Measurements from ENCODE around the gene THBS4. TPM values are rescaled to one million over a fixed set of nuclear protein-coding genes. Genes with fewer than 3 reads are reported as not detected.

The THBS4 gene
- polyA plus RNA-seq, 3 donors, result 0.03 TPM; not detected in 2

GRCh38 chr5:80125962-80126480, 90.9 kb downstream of the THBS4 start:
- intact Hi-C loops (cut with micrococcal nuclease), result loop anchor here (5.0 to 10.0 kb wide), 3 partner anchors 131 to 281 kb away; partner anchors contain the start of genes SERINC5 (in 2 of the 2) and ZFYVE16 (in 2 of the 2)
- no peaks in the 10 kb centered on the region for H3K36me3 ChIP-seq (replicated peaks in 1 of 2; ENCODE audit: control insufficient read depth in 1 of 2, insufficient read depth in 2 of 2, low read length in 2 of 2)
- H3K4me3 ChIP-seq (replicated peaks in 1 of 3; ENCODE audit: low read depth in 2 of 3, low read length in 3 of 3), result peak overlapping the region in 1 of 3 experiments; percentile 50
- Mint-ChIP-seq H3K27me3 (ENCODE audit: low read depth in 3 of 3) (no peaks in the 10 kb centered on the region), H3K4me3 (peak overlapping the region; percentile 42 to 81), H3K27ac (peak overlapping the region; percentile 99 to 100 (median 100)), H3K36me3 (peaks cover 7 to 9% of the 10 kb centered on the region in 2 donors), H3K9me3 (peaks cover 0 to 10% (median 7%) of the 10 kb centered on the region in 7 donors), H3K4me1 (peaks cover 69% of the 10 kb centered on the region)
- H3K9ac ChIP-seq (ENCODE audit: insufficient read depth, low read length, poor library complexity, severe bottlenecking), result peak overlapping the region; percentile 71
- DNase-seq, result peak; percentile 96 to 99 (median 98)
- no peaks in the 10 kb centered on the region for H4K20me1 ChIP-seq (ENCODE audit: insufficient read depth, low read length)
- no peaks in the 10 kb centered on the region for H3K79me2 ChIP-seq (ENCODE audit: insufficient read depth, low read length)
- H3K4me1 ChIP-seq (ENCODE audit: control insufficient read depth in 1 of 2, insufficient read depth in 2 of 2, low read length in 2 of 2), result peaks cover 70% of the 10 kb centered on the region in 2 donors
- peak overlapping the region; percentile 61 for H3K4me2 ChIP-seq (replicated peaks; ENCODE audit: extremely low read depth, low read length, poor library complexity, severe bottlenecking)
- no peaks in the 10 kb centered on the region for H3K27me3 ChIP-seq (ENCODE audit: control insufficient read depth in 2 of 2, insufficient read depth in 2 of 2, low read length in 2 of 2)
- 0% methylated on average over 3 of the region's 4 CpGs for WGBS (ENCODE audit: insufficient coverage)
- peaks cover 0 to 4% of the 10 kb centered on the region in 2 donors for H3K9me3 ChIP-seq (replicated peaks in 1 of 2; ENCODE audit: control insufficient read depth in 1 of 2, insufficient read depth in 1 of 2, low read length in 2 of 2)
- TF ChIP-seq CTCF (IDR thresholded peaks at IDR 0.05), result peak; percentile 50
- peak overlapping the region; percentile 96 to 99 for H3K27ac ChIP-seq (ENCODE audit: low read depth in 1 of 2, low read length in 2 of 2)
- no peak overlapping the region for H2AFZ ChIP-seq (ENCODE audit: insufficient read depth, low read depth, low read length, poor library complexity, severe bottlenecking)

- H3K4me2 ChIP-seq (replicated peaks; ENCODE audit: extremely low read depth, low read length, poor library complexity, severe bottlenecking), result peak overlapping the region; percentile 59
- peaks cover 61 to 63% of the 10 kb centered on the region in 2 donors for H3K4me1 ChIP-seq (ENCODE audit: control insufficient read depth in 1 of 2, insufficient read depth in 2 of 2, low read length in 2 of 2)
- peaks cover 0 to 4% of the 10 kb centered on the region in 2 donors for H3K9me3 ChIP-seq (replicated peaks in 1 of 2; ENCODE audit: control insufficient read depth in 1 of 2, insufficient read depth in 1 of 2, low read length in 2 of 2)
- 0% methylated on average over 2 of the region's 4 CpGs for WGBS (ENCODE audit: insufficient coverage)
- H3K79me2 ChIP-seq (ENCODE audit: insufficient read depth, low read length), result no peaks in the 10 kb centered on the region
- peak overlapping the region; percentile 54 for H3K9ac ChIP-seq (ENCODE audit: insufficient read depth, low read length, poor library complexity, severe bottlenecking)
- H3K27ac ChIP-seq (ENCODE audit: low read depth in 1 of 2, low read length in 2 of 2), result peak overlapping the region; percentile 96 to 99
- no peak for TF ChIP-seq CTCF (IDR thresholded peaks at IDR 0.05)
- H3K27ac Mint-ChIP-seq, result peak overlapping the region; percentile 89 to 100 (median 100)
- no peaks in the 10 kb centered on the region for H4K20me1 ChIP-seq (ENCODE audit: insufficient read depth, low read length)
- no peaks in the 10 kb centered on the region for H3K36me3 ChIP-seq (replicated peaks in 1 of 2; ENCODE audit: control insufficient read depth in 1 of 2, insufficient read depth in 2 of 2, low read length in 2 of 2)
- H3K4me1 Mint-ChIP-seq, result peaks cover 63% of the 10 kb centered on the region
- no peak overlapping the region for H2AFZ ChIP-seq (ENCODE audit: insufficient read depth, low read depth, low read length, poor library complexity, severe bottlenecking)
- peak; percentile 92 to 98 (median 93) for DNase-seq
- peak overlapping the region in 1 of 3 experiments; percentile 50 for H3K4me3 ChIP-seq (replicated peaks in 1 of 3; ENCODE audit: low read depth in 2 of 3, low read length in 3 of 3)
- intact Hi-C loops (cut with micrococcal nuclease), result loop anchor here (5.0 to 10.0 kb wide), 3 partner anchors 130 to 280 kb away; partner anchors contain the start of genes SERINC5 (in 2 of the 2) and ZFYVE16 (in 2 of the 2)
- H3K9me3 Mint-ChIP-seq, result peaks cover 2 to 13% (median 9%) of the 10 kb centered on the region in 7 donors
- H3K27me3 ChIP-seq (ENCODE audit: control insufficient read depth in 2 of 2, insufficient read depth in 2 of 2, low read length in 2 of 2), result no peaks in the 10 kb centered on the region
- peaks cover 11 to 12% of the 10 kb centered on the region in 2 donors for H3K36me3 Mint-ChIP-seq
- H3K27me3 Mint-ChIP-seq (ENCODE audit: low read depth in 3 of 3), result no peaks in the 10 kb centered on the region
- H3K4me3 Mint-ChIP-seq, result peak overlapping the region in 1 of 2 donors; percentile 41
Observed at GRCh38 chr5:80127116-80127552, 92.0 kb downstream of the THBS4 start.

Measured in CD14-positive monocyte (primary cell).